SU-DHL-6 (cell line): ENCODE data around the gene LOXL4.

Experiments used
- H2AFZ ChIP-seq: fragments of 200-600 bp; sonication (generic); 2 replicates; pipeline ENCODE4 v1.6.1; 2014; ENCODE audit warnings: low read depth, mild to moderate bottlenecking, moderate library complexity, mixed read lengths, antibody characterized with exemption, low read length; ENCODE audit not compliant: severe bottlenecking
- H3F3A ChIP-seq: fragments of 200-600 bp; shearing (Covaris generic); 2 replicates; pipeline ENCODE4 v1.6.0; 2016; ENCODE audit warnings: antibody characterized with exemption, mild to moderate bottlenecking; ENCODE audit not compliant: insufficient read depth
- H3K27ac ChIP-seq: fragments of 200-600 bp; sonication (generic); 2 replicates; pipeline ENCODE4 v1.5.1; 2016; ENCODE audit warnings: low read depth, mild to moderate bottlenecking, low read length, moderate library complexity, mixed read lengths
- H3K27me3 ChIP-seq: fragments of 200-600 bp; sonication (generic), shearing (Covaris generic); 2 replicates; pipeline ENCODE4 v1.6.0; 2014; ENCODE audit warnings: mild to moderate bottlenecking, low read length
- H3K36me3 ChIP-seq: fragments of 200-600 bp; sonication (generic); 2 replicates; pipeline ENCODE4 v1.6.1; 2014; ENCODE audit warnings: mild to moderate bottlenecking, low read length, mixed read lengths
- H3K4me2 ChIP-seq: fragments of 300-600, 200-600 bp; shearing (Covaris generic), sonication (generic); 2 replicates; pipeline ENCODE4 v1.6.0; 2014; ENCODE audit warnings: low read length, low read depth, mild to moderate bottlenecking; ENCODE audit not compliant: poor library complexity, severe bottlenecking
- H3K4me3 ChIP-seq: fragments of 200-600 bp; sonication (generic); 2 replicates; pipeline ENCODE4 v1.5.1; 2014; ENCODE audit warnings: antibody characterized with exemption, low read length, mild to moderate bottlenecking, mixed read lengths; ENCODE audit not compliant: insufficient read depth, poor library complexity, severe bottlenecking
- H3K79me2 ChIP-seq: fragments of 200-600 bp; sonication (generic); 2 replicates; pipeline ENCODE4 v1.6.1; 2014; ENCODE audit warnings: mild to moderate bottlenecking, low read length, moderate library complexity; ENCODE audit not compliant: insufficient read depth
- H3K9ac ChIP-seq: fragments of 200-600 bp; sonication (generic); 2 replicates; pipeline ENCODE4 v1.7.0; 2014; ENCODE audit warnings: mild to moderate bottlenecking, low read length
- H3K9me2 ChIP-seq: fragments of 200-600 bp; sonication (generic); replicated peaks from 2 replicates; pipeline ENCODE4 v1.6.1; 2014; ENCODE audit warnings: low read length; ENCODE audit not compliant: insufficient read depth
- H3K9me3 ChIP-seq: fragments of 200-600 bp; sonication (generic); 2 replicates; pipeline ENCODE4 v1.6.1; 2014; ENCODE audit warnings: low read length, mixed read lengths; ENCODE audit not compliant: insufficient read depth
- H4K20me1 ChIP-seq: fragments of 200-600 bp; sonication (generic); 2 replicates; pipeline ENCODE4 v1.6.1; 2014; ENCODE audit warnings: low read depth, mild to moderate bottlenecking, antibody characterized with exemption, low read length, moderate library complexity, mixed read lengths
- CTCF ChIP-seq: fragments of 200-600 bp; sonication (generic); IDR thresholded peaks from one replicate; pipeline ENCODE4 v1.5.1; 2017; ENCODE audit warnings: antibody characterized with exemption, mild to moderate bottlenecking, low read length, moderate library complexity; ENCODE audit not compliant: insufficient read depth, poor library complexity, severe bottlenecking
- EZH2phosphoT487 ChIP-seq: fragments of 200-600 bp; sonication (generic), shearing (Covaris generic); conservative IDR thresholded peaks from 2 replicates; pipeline ENCODE4 v1.6.1; 2018; ENCODE audit warnings: mild to moderate bottlenecking, antibody characterized with exemption, low read length, moderate library complexity, mixed read lengths

The LOXL4 gene

GRCh38 chr10:98238391-98238790 is 29.6 kb downstream of the LOXL4 start:
- H3K27me3 ChIP-seq = no peaks in the 10 kb centered on the region
- H3K9me3 ChIP-seq = no peaks in the 10 kb centered on the region
- 0 out of 2 replicates have a peak, but pooled peaks cover 1% of the 10 kb centered on the region for H3K79me2 ChIP-seq
- peaks cover 50% of the 10 kb centered on the region; the same call in 1 of the 2 replicates for H3K36me3 ChIP-seq
- no peak overlapping the region for H3K9ac ChIP-seq
- H2AFZ ChIP-seq = no peak overlapping the region
- no peak overlapping the region for H3K4me2 ChIP-seq
- H3K9me2 ChIP-seq = no peaks in the 10 kb centered on the region
- H3K4me3 ChIP-seq = no peak overlapping the region
- H4K20me1 ChIP-seq = peaks cover 3% of the 10 kb centered on the region; the same call in 1 of the 2 replicates
- no peak overlapping the region for H3K27ac ChIP-seq
- H3F3A ChIP-seq = no peaks in the 10 kb centered on the region; the same call in 1 of the 2 replicates
- TF ChIP-seq EZH2phosphoT487 (no peak), CTCF (no peak)

DNA sequence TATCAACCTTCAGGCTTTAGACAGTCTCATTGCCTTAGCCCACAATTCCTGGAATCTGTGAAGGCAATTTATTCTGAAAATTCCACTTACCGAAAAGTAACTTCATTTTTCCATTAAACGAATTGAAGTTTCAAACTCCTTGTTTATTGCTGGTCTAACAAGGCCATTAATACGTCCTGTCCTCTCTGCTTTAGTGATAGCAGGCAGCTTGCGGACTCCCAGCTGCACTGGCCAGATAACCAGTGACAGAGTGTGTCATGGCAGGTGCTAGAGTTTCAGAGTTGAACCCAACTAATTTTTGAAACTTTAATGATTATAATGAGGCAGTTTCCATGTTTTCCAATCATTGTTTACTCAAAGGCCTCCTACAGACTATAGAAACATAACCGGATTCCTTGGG is 31.1 kb downstream of the LOXL4 start:
- no peaks in the 10 kb centered on the region for H3K27me3 ChIP-seq
- peaks cover 62% of the 10 kb centered on the region; the same call in 1 of the 2 replicates for H3K36me3 ChIP-seq
- no peak overlapping the region for H2AFZ ChIP-seq
- no peak overlapping the region for H3K9ac ChIP-seq
- H3K4me2 ChIP-seq = no peak overlapping the region
- H3K9me2 ChIP-seq = no peaks in the 10 kb centered on the region
- H4K20me1 ChIP-seq = peaks cover 3% of the 10 kb centered on the region; the same call in 1 of the 2 replicates
- TF ChIP-seq EZH2phosphoT487 = no peak
- no peak for TF ChIP-seq CTCF
- no peaks in the 10 kb centered on the region; the same call in 1 of the 2 replicates for H3F3A ChIP-seq
- peaks cover 14% of the 10 kb centered on the region; the same call in 1 of the 2 replicates for H3K79me2 ChIP-seq
- H3K4me3 ChIP-seq = no peak overlapping the region
- no peaks in the 10 kb centered on the region for H3K9me3 ChIP-seq
- no peak overlapping the region for H3K27ac ChIP-seq

- H3K79me2 ChIP-seq = peaks cover 22% of the 10 kb centered on the region
- no peaks in the 10 kb centered on the region for H3K9me2 ChIP-seq
- TF ChIP-seq EZH2phosphoT487 (no peak), CTCF (no peak)
- H2AFZ ChIP-seq = no peak overlapping the region
- H3K27ac ChIP-seq = no peak overlapping the region
- H3K9me3 ChIP-seq = no peaks in the 10 kb centered on the region
- H3F3A ChIP-seq = no peaks in the 10 kb centered on the region; the same call in 1 of the 2 replicates
- H3K9ac ChIP-seq = no peak overlapping the region
- H3K4me3 ChIP-seq = no peak overlapping the region
- no peak overlapping the region for H3K4me2 ChIP-seq
- H4K20me1 ChIP-seq = peaks cover 3% of the 10 kb centered on the region; the same call in 1 of the 2 replicates
- peaks cover 62% of the 10 kb centered on the region; the same call in 1 of the 2 replicates for H3K36me3 ChIP-seq
- H3K27me3 ChIP-seq = no peaks in the 10 kb centered on the region
These were observed 32.1 kb downstream of the LOXL4 start for GRCh38 chr10:98235846-98236245.
